A673 (cell line): ENCODE data around the gene YWHAQ. TPM values are rescaled to one million over a fixed set of nuclear protein-coding genes. Genes with fewer than 3 reads are reported as not detected.
"Not testable (repeated sequence)": the region's sequence is repeated elsewhere in the genome, so short reads cannot be mapped to it uniquely, and the experiment has no call there.

Experiments
- BruUV-seq: library from RNA; stranded (reverse); fragments of 400-500 nt; replicated peaks from 2 replicates; lab custom pipeline; 2021; lab: Mats Ljungman, UMichigan
- CTCF ChIA-PET: fragments of 300-600 bp; sonication (Branson Sonifier 250); formaldehyde crosslinking; loops from one replicate; lab custom pipeline; 2022; ENCODE audit warnings: antibody characterized with exemption; lab: Charles Lee
- POLR2A ChIA-PET: fragments of 300-600 bp; sonication (Branson Sonifier 250); formaldehyde crosslinking; loops from one replicate; lab custom pipeline; 2022; ENCODE audit warnings: antibody characterized with exemption; ENCODE audit not compliant: low non-redundant PET; lab: Charles Lee
- DNase-seq: peaks from one replicate; pipeline ENCODE4 v3.0.0-alpha.2; 2015; ENCODE audit warnings: low spot score
- H3K27ac ChIP-seq: fragments of 200-600 bp; sonication (generic); 2 replicates; pipeline ENCODE4 v1.5.1; 2016; ENCODE audit warnings: mixed run types, low read depth, mild to moderate bottlenecking, mixed read lengths, antibody characterized with exemption, low read length; ENCODE audit not compliant: poor library complexity, severe bottlenecking
- H3K27me3 ChIP-seq: fragments of 200-600 bp; sonication (generic); replicated peaks from 2 replicates; pipeline ENCODE4 v1.6.1; 2017; ENCODE audit warnings: mixed run types, low read depth, mild to moderate bottlenecking, mixed read lengths, antibody characterized with exemption, low read length; ENCODE audit not compliant: insufficient read depth, poor library complexity
- H3K36me3 ChIP-seq: fragments of 200-600 bp; sonication (generic); 2 replicates; pipeline ENCODE4 v1.6.1; 2016; ENCODE audit warnings: mixed run types, mild to moderate bottlenecking, mixed read lengths, antibody characterized with exemption, low read length; ENCODE audit not compliant: insufficient read depth, poor library complexity, severe bottlenecking
- H3K4me1 ChIP-seq: fragments of 200-600 bp; sonication (generic); 2 replicates; pipeline ENCODE4 v1.6.1; 2017; ENCODE audit warnings: mixed run types, mild to moderate bottlenecking, mixed read lengths, antibody characterized with exemption, low read length; ENCODE audit not compliant: insufficient read depth, poor library complexity, severe bottlenecking
- H3K4me3 ChIP-seq: fragments of 200-600 bp; sonication (generic); 2 replicates; pipeline ENCODE4 v1.5.1; 2016; ENCODE audit warnings: low read depth, mixed run types, mild to moderate bottlenecking, mixed read lengths, low read length; ENCODE audit not compliant: poor library complexity, severe bottlenecking
- H3K9me3 ChIP-seq: fragments of 200-600 bp; sonication (generic); 2 replicates; pipeline ENCODE4 v1.6.1; 2016; ENCODE audit warnings: mixed run types, low read depth, mild to moderate bottlenecking, mixed read lengths, antibody characterized with exemption, low read length; ENCODE audit not compliant: poor library complexity, severe bottlenecking
- CTCF ChIP-seq: fragments of 300-800, 200-600 bp; sonication (generic); conservative IDR thresholded peaks from 2 replicates; pipeline ENCODE4 v1.5.1; 2017; ENCODE audit warnings: low read depth, mild to moderate bottlenecking, antibody characterized with exemption, low read length, moderate library complexity, mixed read lengths
- EZH2 ChIP-seq: fragments of 200-600 bp; sonication (generic); IDR thresholded peaks from 2 replicates; pipeline ENCODE4 v1.6.1; 2017; ENCODE audit warnings: borderline replicate concordance, low read depth, mild to moderate bottlenecking, mixed read lengths, antibody characterized with exemption, low read length; ENCODE audit not compliant: poor library complexity, severe bottlenecking
- intact Hi-C: fragments of 100-400 bp; cut with micrococcal nuclease; formaldehyde crosslinking; loops from one replicate; pipeline ENCODE4 v1.10.0; 2022; ENCODE audit not compliant: unreplicated experiment
- total RNA-seq: library from RNA; stranded (reverse); gene quantifications from 2 replicates; pipeline ENCODE4 v1.2.3, GENCODE V29; 2021

YWHAQ gene
- total RNA-seq, 1 experiment from 2014 or later: 533 TPM

DNA sequence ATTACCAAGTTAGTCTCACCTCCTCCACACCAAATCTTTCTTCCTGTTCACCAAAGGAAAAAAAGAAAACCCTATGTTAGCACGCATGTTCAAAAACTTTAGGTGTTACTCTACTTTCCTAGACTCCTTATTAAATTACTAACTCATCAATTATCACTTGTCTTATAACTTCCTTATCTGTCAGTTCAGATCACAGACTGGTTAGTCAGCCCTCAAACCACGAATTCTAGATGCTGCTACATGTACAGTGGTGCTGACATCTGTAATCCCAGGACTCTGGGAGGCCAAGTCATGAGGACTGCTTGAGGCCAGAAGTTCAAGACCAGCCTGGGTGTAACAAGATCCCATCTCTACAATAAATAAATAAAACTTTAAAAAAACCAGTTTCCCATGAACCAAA is 3.5 kb downstream of the YWHAQ start:
- H3K4me3 ChIP-seq: no peak overlapping the region

GRCh38 chr2:9623151-9623550 is 7.6 kb downstream of the YWHAQ start:
- POLR2A ChIA-PET: interaction anchor here (0.7 kb wide), 1 partner anchor 67 kb away, joined by 4 read pairs; the partner anchor contains the start of gene ADAM17
- Histone ChIP-seq H3K9me3 (no peaks in the 10 kb centered on the region), H3K4me3 (no peak overlapping the region), H3K27ac (no peak overlapping the region), H3K36me3 (peaks cover 44% of the 10 kb centered on the region), H3K27me3 (no peaks in the 10 kb centered on the region), H3K4me1 (peaks cover 6% of the 10 kb centered on the region)
- no TSS peak for BruUV-seq
- DNase-seq: no peak
- CTCF ChIA-PET: no interaction called here
- TF ChIP-seq EZH2: no peak
- intact Hi-C loops: no loop called here

More for the DNA sequence above, 3.5 kb downstream of the YWHAQ start:
- Histone ChIP-seq H3K27ac (no peak overlapping the region), H3K9me3 (no peaks in the 10 kb centered on the region), H3K27me3 (no peaks in the 10 kb centered on the region), H3K4me1 (peaks cover 13% of the 10 kb centered on the region), H3K36me3 (peaks cover 54% of the 10 kb centered on the region)
- TF ChIP-seq CTCF (no peak), EZH2 (no peak)
- ChIA-PET POLR2A (no interaction called here), CTCF (no interaction called here)
- no peak for DNase-seq
- no TSS peak for BruUV-seq
- intact Hi-C loops: no loop called here

GRCh38 chr2:9621655-9622054 is 9.1 kb downstream of the YWHAQ start:
- intact Hi-C loops, BruUV-seq, CTCF ChIA-PET, POLR2A ChIA-PET, DNase-seq, H3K4me3 ChIP-seq, H3K9me3 ChIP-seq, H3K27ac ChIP-seq, H3K27me3 ChIP-seq, H3K4me1 ChIP-seq: not testable (repeated sequence)
- peaks cover 39% of the 10 kb centered on the region for H3K36me3 ChIP-seq

- DNase-seq: no peak
- ChIA-PET POLR2A (no interaction called here), CTCF (no interaction called here)
- H3K9me3 ChIP-seq: no peaks in the 10 kb centered on the region
- H3K4me3 ChIP-seq: no peak overlapping the region
- intact Hi-C loops: no loop called here
- peaks cover 21% of the 10 kb centered on the region for H3K36me3 ChIP-seq
- no peaks in the 10 kb centered on the region for H3K27me3 ChIP-seq
- TF ChIP-seq EZH2 (no peak), CTCF (no peak)
- peaks cover 19% of the 10 kb centered on the region for H3K4me1 ChIP-seq
- H3K27ac ChIP-seq: no peak overlapping the region
- BruUV-seq: no TSS peak
These were observed 12.4 kb downstream of the YWHAQ start for GRCh38 chr2:9618410-9618809.
